GM08714 (cell line): ENCODE results near the gene VMP1.

ENCODE experiments used
- H3K4me3 ChIP-seq: fragments of 200-500 bp; sonication (Bioruptor generic); 2 replicates; pipeline ENCODE4 v1.5.1; 2014; ENCODE audit warnings: mild to moderate bottlenecking, low read length, inconsistent platforms
- ZNF274 ChIP-seq: IDR thresholded peaks from 2 replicates; pipeline ENCODE4 v1.6.1; 2012; ENCODE audit warnings: mild to moderate bottlenecking, low read depth, low read length

VMP1 gene

GRCh38 chr17:59707149-59707970, at the start of gene VMP1, which contains the start of gene PTRH2:
Gene VMP1 (plus strand): TSS chr17:59707654. CDS start chr17:59731447, 23,793 bp downstream.
Gene PTRH2 (minus strand): TSS chr17:59707430. CDS start chr17:59697978, 9,452 bp downstream.
- H3K4me3 ChIP-seq = peak within 1 kb of the TSS; percentile 76
- TF ChIP-seq ZNF274 = no peak

- no peak overlapping the region for H3K4me3 ChIP-seq
- TF ChIP-seq ZNF274 = no peak
Observed at GRCh38 chr17:59666235-59666634, 41.2 kb upstream of the VMP1 start.

GRCh38 chr17:59668816-59669215, 38.6 kb upstream of the VMP1 start:
- no peak overlapping the region for H3K4me3 ChIP-seq
- TF ChIP-seq ZNF274 = no peak

- no peak overlapping the region; the same call in 1 of the 2 replicates for H3K4me3 ChIP-seq
- no peak for TF ChIP-seq ZNF274
Observed at GRCh38 chr17:59669411-59669810, 38.0 kb upstream of the VMP1 start.

- no peak for TF ChIP-seq ZNF274
- H3K4me3 ChIP-seq = no peak overlapping the region; the same call in 1 of the 2 replicates
Observed at GRCh38 chr17:59669944-59670343, 37.5 kb upstream of the VMP1 start.

GRCh38 chr17:59671386-59671785, 36.1 kb upstream of the VMP1 start:
- TF ChIP-seq ZNF274 = no peak
- H3K4me3 ChIP-seq = no peak overlapping the region

GRCh38 chr17:59675231-59675630, 32.2 kb upstream of the VMP1 start:
- H3K4me3 ChIP-seq = no peak overlapping the region
- TF ChIP-seq ZNF274 = no peak

GRCh38 chr17:59676716-59677115, 30.7 kb upstream of the VMP1 start:
- no peak for TF ChIP-seq ZNF274
- H3K4me3 ChIP-seq = no peak overlapping the region

GRCh38 chr17:59678918-59679317, 28.5 kb upstream of the VMP1 start:
- no peak overlapping the region for H3K4me3 ChIP-seq
- no peak for TF ChIP-seq ZNF274

GRCh38 chr17:59680314-59680713, 27.1 kb upstream of the VMP1 start:
- no peak for TF ChIP-seq ZNF274
- H3K4me3 ChIP-seq = no peak overlapping the region

GRCh38 chr17:59683283-59683682, 24.2 kb upstream of the VMP1 start:
- no peak overlapping the region for H3K4me3 ChIP-seq
- TF ChIP-seq ZNF274 = no peak

- TF ChIP-seq ZNF274 = no peak
- H3K4me3 ChIP-seq = no peak overlapping the region
Observed at GRCh38 chr17:59684967-59685366, 22.5 kb upstream of the VMP1 start.

GRCh38 chr17:59688008-59688407, 19.4 kb upstream of the VMP1 start:
- no peak overlapping the region for H3K4me3 ChIP-seq
- no peak for TF ChIP-seq ZNF274

GRCh38 chr17:59688496-59688895, 19.0 kb upstream of the VMP1 start:
- TF ChIP-seq ZNF274 = no peak
- H3K4me3 ChIP-seq = no peak overlapping the region

GRCh38 chr17:59693582-59693981, 13.9 kb upstream of the VMP1 start:
- no peak overlapping the region for H3K4me3 ChIP-seq
- TF ChIP-seq ZNF274 = no peak

- no peak for TF ChIP-seq ZNF274
- no peak overlapping the region for H3K4me3 ChIP-seq
Observed at GRCh38 chr17:59694344-59694743, 13.1 kb upstream of the VMP1 start.
